GM12891 (cell line): ENCODE results near the gene PLLP.

Experiments
- POLR2A ChIP-seq: IDR thresholded peaks from 2 replicates; pipeline ENCODE4 v1.6.1; 2011; ENCODE audit warnings: low read depth, low read length, control low read depth
- POLR2AphosphoS5 ChIP-seq: IDR thresholded peaks from 2 replicates; pipeline ENCODE4 v1.6.1; 2011; ENCODE audit warnings: low read depth, low read length, control low read depth
- SPI1 ChIP-seq: IDR thresholded peaks from 2 replicates; pipeline ENCODE4 v1.6.1; 2011; ENCODE audit warnings: low read depth, low read length, control low read depth
- TAF1 ChIP-seq: IDR thresholded peaks from 2 replicates; pipeline ENCODE4 v1.6.1; 2011; ENCODE audit warnings: low read depth, low read length, control low read depth

GRCh38 chr16:57244463-57244766 lies 40.1 kb downstream of the PLLP start:
- no peak for TF ChIP-seq POLR2A
- no peak for TF ChIP-seq POLR2AphosphoS5
- no peak for TF ChIP-seq SPI1
- no peak for TF ChIP-seq TAF1
